ENCODE measurements around the gene ASIC5.

The ASIC5 gene

DNA sequence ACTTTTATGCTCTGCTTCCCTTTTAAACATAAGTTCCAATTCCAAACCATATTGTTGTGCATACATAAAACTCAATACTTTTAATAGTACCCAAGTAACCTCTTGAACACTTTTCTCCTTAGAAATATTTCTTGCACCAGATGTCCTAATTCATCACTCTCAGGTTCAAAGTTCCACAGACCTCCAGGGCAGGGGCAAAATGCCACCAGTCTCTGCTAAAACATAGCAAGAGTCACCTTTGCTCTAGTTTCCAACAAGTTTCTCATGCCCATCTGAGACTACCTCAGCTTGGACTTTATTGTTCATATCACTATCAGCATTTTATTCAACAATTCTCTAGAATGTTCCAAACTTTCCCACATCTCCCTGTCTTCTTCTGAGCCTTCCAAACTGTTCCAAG is 13.7 kb upstream of the ASIC5 start:
- no peak for DNase-seq

DNA sequence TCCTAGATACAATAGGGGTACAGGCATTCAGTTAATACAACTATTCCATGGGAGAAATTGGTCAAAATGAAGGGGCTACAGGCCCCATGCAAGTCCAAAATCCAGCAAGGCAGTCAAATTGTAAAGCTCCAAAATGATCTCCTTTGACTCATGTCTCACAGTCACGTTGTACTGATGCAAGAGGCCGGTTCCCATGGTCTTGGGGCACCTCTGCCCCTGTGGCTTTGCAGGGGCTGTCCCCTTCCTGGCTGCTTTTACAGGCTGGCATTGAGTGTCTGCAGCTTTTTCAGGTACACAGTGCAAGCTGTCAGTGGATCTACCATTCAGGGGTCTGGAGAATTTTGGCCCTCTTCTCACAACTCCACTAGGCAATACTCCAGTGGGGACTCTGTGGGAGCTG is 12.5 kb upstream of the ASIC5 start:
- no peak for DNase-seq

DNA sequence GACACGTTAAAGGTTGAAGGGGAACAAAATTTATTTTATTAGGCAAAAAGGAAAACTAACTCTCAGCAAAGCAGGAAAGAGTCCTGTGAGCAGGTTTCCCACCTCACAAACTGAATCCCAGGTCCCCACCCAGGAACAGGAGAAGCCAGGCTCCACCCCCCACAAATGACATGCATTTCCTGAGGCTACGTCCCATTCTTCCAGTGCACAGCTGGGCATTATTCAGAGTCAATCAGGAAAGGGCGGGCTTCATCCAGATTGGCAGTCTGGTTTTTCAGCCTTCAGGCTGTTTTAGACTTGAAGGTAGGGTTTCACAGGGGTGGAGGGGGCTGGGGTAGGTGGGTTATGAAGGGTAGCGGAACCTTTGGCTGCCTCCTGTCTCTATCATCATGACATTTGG is 11.9 kb upstream of the ASIC5 start:
- no peak for DNase-seq

DNA sequence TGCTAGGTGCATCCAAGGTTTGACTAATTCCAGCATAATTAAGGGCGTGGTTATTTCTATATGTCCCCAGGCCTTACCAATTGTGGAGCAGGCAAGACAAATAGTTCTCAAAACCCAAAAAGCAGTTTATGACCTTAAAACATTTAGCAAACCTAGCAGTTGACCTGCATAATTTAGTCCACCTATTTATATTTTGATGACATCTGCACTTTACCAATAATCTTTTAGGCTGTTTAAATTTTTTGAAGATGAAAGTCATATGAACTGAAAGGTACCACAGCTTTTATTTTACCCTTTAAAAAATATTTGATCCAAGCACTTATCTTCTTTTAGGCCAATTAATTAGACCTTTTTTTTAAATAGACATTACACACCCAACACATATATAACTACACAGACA is 9.8 kb upstream of the ASIC5 start:
- DNase-seq: no peak

DNA sequence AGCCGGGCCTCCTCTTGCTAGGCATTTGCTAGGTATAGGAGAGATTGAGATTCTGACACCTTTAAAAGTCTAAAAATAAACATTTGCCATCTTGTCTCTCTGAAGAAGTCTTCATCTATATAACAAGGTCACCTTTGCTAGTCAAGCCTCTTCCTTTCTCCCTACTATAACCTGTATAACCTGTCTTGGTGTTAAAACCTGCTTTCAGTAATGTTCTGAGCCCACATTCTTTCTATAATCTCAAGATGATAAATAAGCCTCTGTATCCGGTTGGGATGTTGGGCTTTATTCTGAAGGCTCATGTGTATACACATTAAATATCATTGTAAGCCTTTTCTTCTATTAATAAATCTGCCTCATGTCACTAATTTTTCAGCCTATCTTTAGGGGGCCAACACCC is 10.2 kb downstream of the ASIC5 start:
- DNase-seq: no peak

DNA sequence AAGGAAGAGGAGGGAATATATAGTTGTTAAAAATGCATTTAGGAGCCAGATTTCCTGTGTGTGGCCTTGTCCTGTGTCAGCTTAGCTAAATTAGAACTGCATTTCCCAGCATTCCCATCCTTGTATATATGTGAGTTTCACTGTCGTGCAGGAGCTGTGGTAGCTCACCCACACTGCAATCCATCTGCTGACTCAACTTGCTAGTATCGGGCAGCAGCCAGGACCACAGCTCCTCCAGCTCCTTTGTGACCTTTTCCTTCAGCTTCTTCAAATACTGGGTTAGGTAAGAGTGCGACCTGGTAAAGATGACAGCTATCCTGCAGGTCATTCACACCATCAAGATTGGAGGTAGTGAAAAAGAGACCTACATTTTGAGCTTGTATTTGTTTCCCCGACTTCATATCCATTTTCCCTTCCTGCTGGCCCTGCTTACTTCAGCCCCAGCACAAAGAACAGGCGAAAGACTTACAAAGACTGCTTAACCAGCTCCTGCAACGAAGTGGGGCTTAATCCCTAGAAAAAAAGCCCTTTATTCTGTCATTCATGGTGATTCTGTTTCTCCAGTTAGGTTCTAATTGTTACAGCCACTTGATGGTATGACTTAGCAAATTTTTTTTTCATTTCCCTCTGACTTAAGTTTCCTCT is 11.4 kb downstream of the ASIC5 start:
- no peak for DNase-seq

DNA sequence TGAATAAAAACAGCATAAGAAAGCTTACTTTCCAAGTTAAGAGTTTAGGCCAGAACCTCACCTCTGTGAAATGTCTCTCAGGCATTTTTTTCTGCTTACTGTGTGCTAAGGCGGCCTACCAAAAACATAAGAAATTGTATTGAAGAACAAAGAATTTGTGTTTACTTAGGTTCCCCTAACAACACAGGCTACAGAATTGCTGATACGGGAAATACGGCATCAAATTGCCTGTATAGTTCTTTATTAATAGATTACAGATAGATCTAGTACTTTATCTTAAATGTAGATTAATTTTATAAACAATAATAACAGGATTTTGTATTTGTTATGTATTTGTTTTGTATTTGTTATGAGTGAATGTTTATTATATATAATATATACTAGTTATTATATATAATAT is 12.9 kb downstream of the ASIC5 start:
- DNase-seq: no peak

DNA sequence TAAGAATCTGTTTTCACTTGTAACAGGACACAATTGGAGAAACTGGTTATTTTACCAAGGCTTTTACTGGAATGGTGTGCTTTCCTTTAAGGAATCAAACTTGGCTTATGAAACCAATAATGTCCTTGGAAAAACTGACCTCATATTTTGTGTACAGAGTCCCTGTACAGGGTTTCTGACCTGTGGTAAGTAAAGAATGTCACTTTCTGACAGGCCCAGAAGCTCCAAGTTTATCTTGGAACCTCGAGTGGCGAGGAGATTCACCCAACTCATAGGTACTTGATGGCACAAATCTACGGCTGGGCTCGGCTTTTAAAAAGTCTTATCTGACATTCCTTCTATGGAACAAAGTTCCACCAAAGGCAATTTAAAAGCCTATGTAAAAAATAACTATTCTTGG is 17.0 kb downstream of the ASIC5 start:
- DNase-seq: no peak

DNA sequence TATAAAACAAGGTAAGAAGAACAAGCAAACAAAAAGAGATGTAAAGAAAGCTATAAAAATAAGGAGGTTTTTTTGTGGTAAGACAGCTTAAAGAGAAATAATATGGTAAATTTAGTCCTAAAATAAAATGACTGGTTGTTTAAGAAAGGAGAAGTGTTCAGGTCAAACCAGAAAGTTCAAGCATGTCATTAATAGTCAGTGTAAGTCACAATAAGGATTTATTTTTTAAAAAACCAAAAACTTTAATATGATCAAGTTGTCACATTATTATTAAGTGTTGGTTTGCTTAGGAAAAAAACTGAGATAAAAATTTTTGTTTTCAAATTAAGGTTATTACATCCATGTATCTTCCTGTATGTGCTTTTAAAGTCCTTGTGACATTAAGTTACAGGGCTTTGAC is 19.1 kb downstream of the ASIC5 start:
- no peak for DNase-seq

DNA sequence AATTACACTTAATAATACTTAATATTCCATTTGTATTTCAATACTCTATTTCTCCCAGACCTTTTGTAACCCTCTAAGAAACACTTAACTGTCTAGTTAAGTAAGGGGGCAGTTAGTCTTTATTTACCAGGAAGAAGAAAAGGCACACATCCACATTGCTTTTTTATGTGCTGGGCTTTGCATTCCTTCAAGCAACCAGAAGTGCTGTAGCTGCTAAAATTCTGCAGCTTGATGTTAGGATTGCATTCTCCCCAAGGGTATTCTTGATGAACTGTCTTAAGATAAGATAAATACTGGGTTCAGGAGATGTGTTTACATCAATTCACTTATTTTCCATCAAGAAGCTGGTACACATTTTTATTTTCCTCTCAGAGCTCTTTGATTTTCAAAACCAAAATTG is 24.0 kb downstream of the ASIC5 start:
- DNase-seq: no peak

DNA sequence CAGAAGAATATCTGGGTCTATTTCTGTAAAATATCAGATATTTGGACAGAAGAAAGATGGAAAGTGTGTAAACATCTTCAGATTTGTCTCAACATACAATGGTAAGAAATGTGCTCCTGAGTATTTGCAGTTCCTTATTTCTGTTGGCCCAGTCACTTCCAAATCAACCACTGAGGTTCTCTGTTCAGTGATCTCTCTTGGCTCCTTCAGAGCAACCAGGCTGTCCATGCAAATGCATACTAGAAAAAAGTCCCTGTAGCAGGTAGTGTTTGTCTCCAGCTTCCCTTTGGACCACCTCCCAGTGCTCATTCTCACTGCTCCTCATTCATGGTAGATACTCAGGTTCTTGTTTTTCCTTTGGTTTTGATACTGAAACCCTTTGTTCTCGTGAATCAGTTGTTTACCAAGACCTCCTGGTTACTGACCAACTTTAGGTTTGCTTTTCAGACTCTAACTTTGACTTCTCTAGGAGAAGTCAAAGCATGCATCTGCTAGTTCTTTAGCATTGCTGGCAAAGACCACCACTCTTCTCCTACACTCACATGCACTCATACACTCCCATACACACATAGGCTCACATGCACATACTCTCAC is 28.8 kb downstream of the ASIC5 start:
- DNase-seq: no peak

DNA sequence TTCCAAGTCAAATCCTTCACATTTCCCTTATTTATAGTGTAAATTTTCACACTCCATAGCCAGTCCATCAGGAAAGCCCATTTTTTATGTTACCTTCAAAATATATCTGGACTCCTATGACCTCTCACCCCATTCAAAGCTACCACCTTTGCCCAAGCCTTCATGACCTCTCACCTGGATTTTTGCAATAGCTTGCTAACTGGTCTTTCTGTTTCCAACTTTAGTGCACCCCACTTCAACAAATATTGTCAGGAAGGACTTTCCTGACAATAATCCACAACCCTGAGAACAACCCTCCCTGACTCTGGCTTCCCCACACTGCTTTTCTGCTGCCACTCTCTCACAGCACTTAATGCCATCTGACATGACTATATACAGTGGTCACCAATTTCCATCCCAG is 33.4 kb downstream of the ASIC5 start:
- DNase-seq: no peak

DNA sequence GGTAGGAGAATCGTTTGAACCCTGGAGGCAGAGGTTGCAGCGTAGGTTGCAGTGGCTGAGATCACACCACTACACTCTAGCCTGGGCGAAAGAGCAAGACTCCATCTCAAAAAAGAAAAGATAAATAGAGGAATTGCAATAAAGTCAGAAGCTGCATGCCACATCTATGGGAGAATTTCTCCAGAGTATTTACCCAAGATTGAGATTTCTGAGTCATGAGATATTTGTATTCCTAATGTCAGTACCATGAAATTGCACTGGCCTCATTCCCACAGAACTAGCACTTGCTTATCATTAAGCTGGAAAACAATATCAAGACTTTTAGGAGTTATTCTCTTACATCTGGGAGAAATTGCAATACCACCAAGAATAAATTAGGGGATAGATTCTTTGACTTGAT is 37.4 kb downstream of the ASIC5 start:
- DNase-seq: no peak

DNA sequence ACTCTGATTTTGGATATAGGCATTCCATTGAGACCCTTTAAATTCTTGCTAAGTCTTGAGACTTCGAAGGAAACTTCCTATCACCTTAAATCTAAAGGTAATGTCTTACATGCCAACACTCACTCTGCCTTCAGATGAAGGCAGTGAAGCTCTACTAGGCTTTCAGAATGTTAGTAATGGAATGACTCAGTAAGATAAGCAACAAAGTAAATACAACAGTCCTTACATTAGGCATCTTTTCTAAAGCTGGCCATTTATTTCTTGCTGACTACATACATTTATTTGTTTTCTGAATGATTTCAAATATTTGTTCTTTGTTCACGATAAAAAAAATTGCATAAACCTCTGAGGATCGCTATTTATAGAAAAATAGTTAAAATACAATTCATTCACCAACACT is 43.5 kb downstream of the ASIC5 start:
- DNase-seq: no peak

DNA sequence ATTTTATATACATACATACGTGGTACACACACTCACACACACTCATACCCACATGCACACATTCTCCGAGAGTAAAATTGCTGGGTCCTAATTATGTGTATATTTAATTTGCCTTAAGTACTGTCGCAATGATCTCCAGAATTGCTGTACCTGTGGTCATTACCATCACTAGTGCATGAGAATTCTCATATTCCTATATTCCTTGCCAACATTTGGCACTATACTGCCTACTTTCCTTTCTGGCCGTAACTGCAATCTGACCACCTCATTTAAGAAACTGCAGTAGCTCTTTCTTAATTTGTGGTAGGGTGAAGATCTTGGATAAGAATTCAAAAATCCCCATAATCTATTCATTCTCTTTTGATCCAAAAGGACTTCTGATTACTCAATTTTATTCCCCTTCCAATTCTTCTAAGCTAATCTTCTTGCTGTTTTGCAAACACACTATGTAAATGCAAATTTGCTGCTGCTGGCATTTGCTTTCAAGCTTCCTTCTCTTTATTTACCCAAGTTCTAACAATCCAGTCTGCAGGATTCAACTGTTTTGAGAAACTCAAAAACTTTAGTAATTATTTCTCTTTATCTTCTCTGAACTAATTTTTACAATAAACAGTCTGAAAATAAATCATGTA is 45.1 kb downstream of the ASIC5 start:
- no peak for DNase-seq

DNA sequence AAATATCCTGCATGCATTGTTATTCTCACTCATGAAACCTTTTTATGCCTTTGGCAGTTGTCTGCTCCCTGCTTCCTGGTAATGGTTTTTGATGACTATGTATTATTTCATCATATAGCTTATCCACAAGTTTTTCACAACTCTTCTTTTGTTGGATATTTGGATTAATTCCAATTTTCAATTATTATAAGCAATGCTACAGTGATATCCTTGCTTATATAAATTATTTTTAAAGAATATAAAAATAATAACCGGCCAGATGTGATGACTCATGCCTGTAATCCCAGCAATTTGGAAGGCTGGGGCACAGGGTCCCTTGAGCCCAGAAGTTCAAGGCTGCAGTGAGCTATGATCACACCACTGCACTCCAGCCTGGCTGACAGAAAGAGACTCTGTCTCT is 47.0 kb downstream of the ASIC5 start:
- no peak for DNase-seq

DNA sequence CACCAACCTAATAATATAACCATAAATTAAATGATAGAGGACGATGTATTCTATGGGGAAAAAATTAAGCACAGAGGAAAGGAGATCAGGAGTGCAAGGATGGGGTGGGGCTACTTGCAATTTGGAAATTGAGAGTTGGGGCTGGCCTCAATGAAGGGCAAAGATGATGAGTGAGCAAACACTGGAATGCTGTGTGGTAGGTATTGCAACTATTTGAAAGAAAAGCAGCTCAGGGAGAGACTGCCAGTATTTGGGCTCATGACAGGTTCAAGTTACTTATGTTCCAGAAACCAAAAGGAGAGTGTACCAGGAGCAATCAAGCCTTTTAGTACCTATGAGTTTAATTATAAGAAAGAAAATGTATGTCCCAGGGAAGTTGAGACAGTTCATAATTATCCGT is 47.4 kb downstream of the ASIC5 start:
- no peak for DNase-seq

DNA sequence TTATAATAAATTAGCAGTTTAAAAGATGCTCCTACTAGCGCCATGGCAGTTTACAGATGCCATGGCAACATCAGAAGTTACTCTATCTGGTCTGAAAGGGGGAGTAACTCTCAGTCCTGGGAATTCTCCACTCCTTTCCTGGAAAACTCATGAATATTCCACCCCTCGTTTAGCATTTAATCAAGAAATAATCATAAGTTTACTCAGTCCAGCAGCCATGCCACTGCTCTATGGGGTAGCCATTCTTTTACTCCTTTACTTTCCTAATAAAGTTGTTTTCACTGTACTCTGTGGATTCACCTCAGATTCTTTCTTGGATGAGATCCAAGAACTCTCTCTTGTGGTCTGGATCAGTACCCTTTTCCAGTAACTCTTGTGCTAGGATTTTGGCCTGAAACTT is 55.0 kb downstream of the ASIC5 start:
- DNase-seq: no peak

DNA sequence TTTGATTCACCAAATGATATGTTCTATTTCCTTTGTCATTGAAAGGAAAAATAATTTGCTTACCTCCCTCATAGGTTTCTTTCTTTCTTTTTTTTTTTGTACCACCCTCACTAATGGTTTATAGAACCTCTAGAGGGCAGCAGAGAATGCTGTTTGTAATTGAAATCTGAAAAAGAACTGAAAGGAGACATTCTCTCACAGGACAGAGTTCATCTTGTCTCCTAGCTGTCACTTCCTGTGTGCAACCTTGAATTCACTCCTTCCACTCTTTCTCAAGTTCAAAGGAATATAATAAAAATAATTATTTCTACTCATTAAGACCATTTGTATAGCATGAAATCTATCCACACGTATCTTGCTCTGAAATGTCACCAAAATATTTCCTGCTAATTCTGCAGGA is 56.2 kb downstream of the ASIC5 start:
- DNase-seq: no peak

DNA sequence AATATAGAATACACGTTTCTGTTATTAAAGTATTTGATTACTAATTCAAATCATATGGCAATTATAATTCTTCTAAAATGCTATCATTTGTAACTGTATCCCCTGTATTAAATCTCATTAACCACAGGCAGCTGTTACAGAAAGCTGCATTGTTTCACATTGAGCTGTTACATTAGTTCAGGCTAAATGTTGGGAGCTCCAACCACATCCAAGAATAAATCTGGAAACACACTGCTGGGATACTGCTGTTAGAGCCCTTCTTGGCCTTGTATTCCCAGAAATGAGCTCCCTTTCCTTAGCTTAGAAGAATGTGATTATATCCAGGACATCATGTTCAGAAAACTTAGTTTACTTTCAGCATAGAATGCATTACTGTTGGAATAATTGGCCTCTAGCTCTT is 59.1 kb downstream of the ASIC5 start:
- DNase-seq: no peak

DNA sequence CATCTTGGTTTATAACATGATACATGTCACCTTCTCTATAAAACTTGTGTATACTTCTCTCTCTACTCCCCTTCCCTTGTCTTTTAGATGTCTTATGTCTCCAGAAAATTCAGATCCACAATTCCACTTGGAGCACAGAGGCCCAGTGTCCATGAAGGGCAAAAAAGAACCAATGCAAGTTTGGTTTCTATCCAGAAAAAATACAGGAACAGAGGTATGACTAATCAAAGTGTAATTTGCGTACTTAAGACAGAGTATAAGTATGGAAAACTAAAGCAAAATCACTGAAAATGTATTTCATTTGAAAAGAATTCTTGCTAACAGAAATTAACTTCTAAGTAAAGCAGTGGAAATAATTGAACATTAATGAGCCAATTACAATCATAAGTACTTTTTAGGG is 61.1 kb downstream of the ASIC5 start:
- no peak for DNase-seq

DNA sequence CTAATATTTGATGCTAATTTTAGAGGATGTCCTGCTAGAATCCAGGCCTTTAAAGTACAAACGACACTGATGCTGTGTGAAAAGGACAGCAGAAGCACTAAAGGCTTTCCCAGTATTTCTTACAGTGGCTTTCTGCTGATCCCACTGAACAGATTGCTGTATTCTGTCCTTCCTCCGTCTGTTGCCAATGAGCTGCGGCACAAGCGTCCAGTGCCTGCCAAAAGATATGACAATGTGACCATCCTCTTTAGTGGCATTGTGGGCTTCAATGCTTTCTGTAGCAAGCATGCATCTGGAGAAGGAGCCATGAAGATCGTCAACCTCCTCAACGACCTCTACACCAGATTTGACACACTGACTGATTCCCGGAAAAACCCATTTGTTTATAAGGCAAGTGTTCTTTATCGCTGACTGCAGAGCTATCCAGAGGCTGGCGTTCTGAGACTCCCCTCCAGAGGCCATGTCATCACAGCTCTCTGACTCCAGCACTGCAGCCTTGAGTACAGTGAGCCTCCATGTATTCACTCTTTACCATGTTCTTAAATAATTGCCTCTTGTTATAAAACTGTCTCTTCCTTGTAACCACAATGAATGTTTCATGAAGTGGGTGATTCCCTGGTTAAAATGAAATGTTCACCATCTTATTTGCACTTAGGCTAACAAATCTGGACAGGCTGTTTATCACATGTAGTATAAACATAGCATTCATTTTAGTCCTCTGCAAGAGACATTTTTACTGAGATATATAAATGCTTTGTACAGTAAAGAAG is 63.7 kb downstream of the ASIC5 start:
- DNase-seq: no peak

DNA sequence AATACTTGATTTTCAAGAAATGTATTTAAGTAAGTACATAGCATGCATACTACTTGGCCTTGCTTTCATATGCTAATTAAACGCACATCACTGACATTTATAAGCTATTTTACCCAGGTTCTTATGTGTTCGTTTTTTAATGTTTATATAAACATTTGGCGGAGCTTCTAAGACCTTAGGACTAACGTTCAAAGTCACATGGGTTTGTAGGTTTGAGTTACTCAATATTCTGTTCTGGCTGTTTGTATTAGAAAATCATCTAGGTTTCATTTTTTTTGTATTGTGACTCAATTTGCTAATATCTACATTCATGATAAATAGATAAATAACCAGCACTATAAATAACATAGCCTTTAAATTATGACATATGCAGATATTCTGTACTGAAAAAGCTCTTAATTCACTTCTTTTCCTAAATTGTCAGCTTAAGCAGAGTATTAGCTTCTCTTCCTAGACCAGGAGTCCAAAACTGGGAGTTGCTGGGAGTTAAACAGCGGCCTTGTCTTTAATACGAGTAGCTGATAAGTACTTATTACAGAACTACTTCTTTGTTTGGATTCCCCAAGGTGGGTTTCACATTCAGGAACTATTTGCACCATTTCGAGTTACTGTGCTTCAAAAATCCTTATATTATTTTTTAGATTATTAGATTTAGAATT is 65.3 kb downstream of the ASIC5 start:
- no peak for DNase-seq

DNA sequence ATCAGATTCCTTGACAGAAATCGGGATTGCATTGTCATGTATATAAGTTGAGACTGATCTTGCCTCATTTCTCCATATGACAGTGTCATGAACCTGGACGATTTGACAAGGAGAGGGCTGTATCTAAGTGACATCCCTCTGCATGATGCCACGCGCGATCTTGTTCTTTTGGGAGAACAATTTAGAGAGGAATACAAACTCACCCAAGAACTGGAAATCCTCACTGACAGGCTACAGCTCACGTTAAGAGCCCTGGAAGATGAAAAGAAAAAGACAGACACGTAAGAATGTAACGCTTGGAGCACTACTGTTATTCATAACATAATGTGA is 66.3 kb downstream of the ASIC5 start:
- no peak for DNase-seq
